HepG2 (cell line): Measurements from ENCODE around the gene PSMD6. TPM values are rescaled to one million over a fixed set of nuclear protein-coding genes. Genes with fewer than 3 reads are reported as not detected.

Experiments used
- ATAC-seq: fragments of 200-7000 bp; cut with Tn5 transposase; 3 replicates; pipeline ENCODE4 v1.9.1; 2020; ENCODE audit warnings: mild to moderate bottlenecking, moderate library complexity
- BruUV-seq: library from RNA; stranded (reverse); fragments of 400-500 nt; replicated peaks from 2 replicates; lab custom pipeline; 2021; lab: Mats Ljungman, UMichigan
- CTCF ChIA-PET: fragments of 300-600 bp; formaldehyde crosslinking; extraction: SDS; loops from one replicate; lab custom pipeline; 2021; ENCODE audit warnings: low total read pairs, inconsistent platforms, low intra/inter-chr PET ratio; lab: Yijun Ruan, JAX
- POLR2A ChIA-PET: fragments of 350-600 bp; sonication (Branson Sonifier 250); formaldehyde crosslinking; loops from one replicate; lab custom pipeline; 2020; ENCODE audit warnings: antibody characterized with exemption, inconsistent platforms; lab: Yijun Ruan, JAX
- DNase-seq: peaks from one replicate; pipeline ENCODE4 v3.0.0-alpha.2; 2015; ENCODE audit warnings: low spot score
- FAIRE-seq: peaks from 3 replicates; lab custom pipeline; 2011; peaks lifted over from hg19 to GRCh38; lab: Jason Lieb, UNC
- H2AFZ ChIP-seq: one replicate; pipeline ENCODE4 v1.6.1; 2011; ENCODE audit warnings: low read length, inconsistent platforms
- H3K27ac ChIP-seq: fragments of 300-600 bp; 3 replicates; pipeline ENCODE4 v1.8.0; 2011; ENCODE audit warnings: mixed run types, mild to moderate bottlenecking, mixed read lengths, low read length, inconsistent platforms; ENCODE audit not compliant: insufficient read depth; ENCODE audit errors: extremely low read length
- H3K27me3 ChIP-seq, 2 experiments: fragments of 200-600 bp in 1 of 2; 2 replicates in 1 of 2; 3 replicates in 1 of 2; pipeline versions ENCODE4 v1.6.0 to v1.8.0; 2011; ENCODE audit warnings: low read length in 2 of 2, mild to moderate bottlenecking in 2 of 2, moderate library complexity in 2 of 2, inconsistent platforms in 1 of 2; ENCODE audit not compliant: insufficient read depth in 2 of 2, control insufficient read depth in 1 of 2
- H3K36me3 ChIP-seq, 2 experiments: fragments of 200-600 bp in 1 of 2; replicated peaks in 1 of 2; 2 replicates in 1 of 2; 3 replicates in 1 of 2; pipeline versions ENCODE4 v1.5.1 to v1.8.0; 2011; ENCODE audit warnings: low read length in 2 of 2, inconsistent platforms in 1 of 2; ENCODE audit not compliant: insufficient read depth in 2 of 2, control insufficient read depth in 1 of 2
- H3K4me1 ChIP-seq: 2 replicates; pipeline ENCODE4 v1.5.1; 2012; ENCODE audit warnings: low read length, inconsistent platforms; ENCODE audit not compliant: insufficient read depth
- H3K4me2 ChIP-seq: 2 replicates; pipeline ENCODE4 v1.6.0; 2011; ENCODE audit warnings: low read depth, low read length, inconsistent platforms
- H3K4me3 ChIP-seq, 3 experiments: fragments of 200-600 bp in 1 of 3; sonication (generic), shearing (Covaris generic) in 1 of 3; replicated peaks in 1 of 3; 2 replicates each; pipeline ENCODE4 v1.5.1; 2011 to 2016; ENCODE audit warnings: low read length in 3 of 3, inconsistent platforms in 2 of 3, low read depth in 2 of 3, mild to moderate bottlenecking in 2 of 3, control low read depth in 1 of 3, mixed read lengths in 1 of 3; ENCODE audit not compliant: insufficient read depth in 1 of 3
- H3K79me2 ChIP-seq: one replicate; pipeline ENCODE4 v1.6.1; 2011; ENCODE audit warnings: low read length, inconsistent platforms; ENCODE audit not compliant: insufficient read depth
- H3K9ac ChIP-seq: 2 replicates; pipeline ENCODE4 v1.6.0; 2011; ENCODE audit warnings: mild to moderate bottlenecking, low read depth, low read length, inconsistent platforms; ENCODE audit not compliant: insufficient read depth
- H3K9me3 ChIP-seq: 2 replicates; pipeline ENCODE4 v1.5.1; 2012; ENCODE audit warnings: mild to moderate bottlenecking, low read length
- H4K20me1 ChIP-seq: 2 replicates; pipeline ENCODE4 v1.6.0; 2011; ENCODE audit warnings: inconsistent platforms, mild to moderate bottlenecking, low read length, moderate library complexity; ENCODE audit not compliant: insufficient read depth
- ATRX ChIP-seq: sonication (generic); formaldehyde crosslinking; IDR thresholded peaks from 2 replicates; pipeline ENCODE4 v1.4.0; 2020; ENCODE audit warnings: missing genetic modification reagents, borderline replicate concordance
- CBX5 ChIP-seq: sonication (generic); formaldehyde crosslinking; IDR thresholded peaks from 2 replicates; pipeline ENCODE4 v1.4.0; 2020; ENCODE audit warnings: missing genetic modification reagents, borderline replicate concordance
- HOMEZ ChIP-seq: IDR thresholded peaks from 2 replicates; pipeline ENCODE4 v1.6.1; 2016; ENCODE audit warnings: low read depth
- NFKB2 ChIP-seq: sonication (generic); formaldehyde crosslinking; IDR thresholded peaks from 2 replicates; pipeline ENCODE4 v1.4.0; 2020; ENCODE audit warnings: missing genetic modification reagents, borderline replicate concordance
- RELA ChIP-seq: sonication (generic); formaldehyde crosslinking; IDR thresholded peaks from 2 replicates; pipeline ENCODE4 v1.4.0; 2020; ENCODE audit warnings: missing genetic modification reagents
- ZBTB3 ChIP-seq: sonication (generic); formaldehyde crosslinking; IDR thresholded peaks from 2 replicates; pipeline ENCODE4 v1.4.0; 2020; ENCODE audit warnings: low read depth, mild to moderate bottlenecking, moderate library complexity, missing genetic modification reagents, borderline replicate concordance
- ZFP82 ChIP-seq: sonication (generic); formaldehyde crosslinking; IDR thresholded peaks from 2 replicates; pipeline ENCODE4 v1.5.1; 2020; ENCODE audit warnings: mild to moderate bottlenecking, missing genetic modification reagents, borderline replicate concordance
- ZNF251 ChIP-seq: sonication (generic); formaldehyde crosslinking; IDR thresholded peaks from 2 replicates; pipeline ENCODE4 v1.9.0; 2021; ENCODE audit warnings: mild to moderate bottlenecking, missing genetic modification reagents
- ZNF430 ChIP-seq: sonication (generic); formaldehyde crosslinking; IDR thresholded peaks from 2 replicates; pipeline ENCODE4 v1.9.0; 2021; ENCODE audit warnings: mild to moderate bottlenecking, missing genetic modification reagents
- ZNF549 ChIP-seq: sonication (generic); formaldehyde crosslinking; IDR thresholded peaks from 2 replicates; pipeline ENCODE4 v1.5.0; 2020; ENCODE audit warnings: missing genetic modification reagents
- ZNF780A ChIP-seq: sonication (generic); formaldehyde crosslinking; IDR thresholded peaks from 2 replicates; pipeline ENCODE4 v1.8.0; 2022; ENCODE audit warnings: mild to moderate bottlenecking, missing genetic modification reagents, moderate library complexity
- WGBS: methylation state at CpG from one replicate; pipeline ENCODE4 v1.1.6; 2017; ENCODE audit warnings: low lambda C conversion rate; 5-methylcytosine and 5-hydroxymethylcytosine counted together
- in situ Hi-C: cut with HindIII; loops from 2 replicates; pipeline ENCODE4 v1.10.0; 2017; ENCODE audit warnings: low pct_unique_long_range_greater_than_20kb; ENCODE audit not compliant: extremely low pct_ligation_motif_present
- intact Hi-C: fragments of 100-400 bp; cut with micrococcal nuclease; formaldehyde crosslinking; loops from one replicate; pipeline ENCODE4 v1.10.0; 2022; ENCODE audit not compliant: unreplicated experiment
- polyA plus RNA-seq, 8 experiments: library from polyadenylated mRNA; depleted of rRNA in 3 of 8; stranded (reverse) in 7 of 8; unstranded in 1 of 8; fragments of >200 nt; fragmentation: Illumina TruSeq in 4 of 8; extraction: Trizol in 4 of 8; gene quantifications; 2 replicates each; pipeline versions ENCODE4 v1.2.1 to v1.2.3, GENCODE V29; 2011 to 2016; ENCODE audit warnings: low read depth in 4 of 8, missing spikeins in 1 of 8, mixed read lengths in 1 of 8; ENCODE audit not compliant: insufficient read depth in 1 of 8
- total RNA-seq, 5 experiments: library from RNA; depleted of rRNA; stranded (reverse); fragments of >200 nt; fragmentation: Illumina TruSeq; extraction: Trizol; gene quantifications; 2 replicates each; pipeline ENCODE4 v1.2.3, GENCODE V29; 2016; ENCODE audit warnings: low read depth in 1 of 5
- TF ChIP-seq, protein P1 (sequence below): sonication (generic); formaldehyde crosslinking; IDR thresholded peaks from 2 replicates; pipeline ENCODE4 v1.4.0; 2020; ENCODE audit warnings: missing genetic modification reagents
- TF ChIP-seq, protein P2 (sequence below): IDR thresholded peaks from 2 replicates; pipeline ENCODE4 v1.6.1; 2016; ENCODE audit warnings: mild to moderate bottlenecking, missing biosample characterization, missing genetic modification reagents
- TF ChIP-seq, protein P3 (sequence below): sonication (generic); formaldehyde crosslinking; IDR thresholded peaks from 2 replicates; pipeline ENCODE4 v1.8.0; 2022; ENCODE audit warnings: missing genetic modification reagents, mild to moderate bottlenecking, moderate library complexity, borderline replicate concordance

PSMD6 gene
- total and polyA plus RNA-seq, 2 of the 13 experiments (the other 11 are each of a cell fraction or from before 2014, with no cell fraction given): 36.8 to 117 TPM

- no peak overlapping the region for H3K27ac ChIP-seq
- POLR2A ChIA-PET: no interaction called here
- 22% methylated on average over 8 of the region's 8 CpGs for WGBS
- no peak for ATAC-seq
- TF ChIP-seq ZNF430 (CRISPR knock-in tag) (no peak), HOMEZ (CRISPR knock-in tag) (no peak), ZFP82 (CRISPR knock-in tag) (no peak), ZNF251 (CRISPR knock-in tag) (no peak), ZNF549 (CRISPR knock-in tag) (no peak), RELA (CRISPR knock-in tag) (no peak), ZNF780A (CRISPR knock-in tag) (no peak), NFKB2 (no peak), ZBTB3 (no peak), CBX5 (no peak), ATRX (no peak)
- TF ChIP-seq, protein P1, sequence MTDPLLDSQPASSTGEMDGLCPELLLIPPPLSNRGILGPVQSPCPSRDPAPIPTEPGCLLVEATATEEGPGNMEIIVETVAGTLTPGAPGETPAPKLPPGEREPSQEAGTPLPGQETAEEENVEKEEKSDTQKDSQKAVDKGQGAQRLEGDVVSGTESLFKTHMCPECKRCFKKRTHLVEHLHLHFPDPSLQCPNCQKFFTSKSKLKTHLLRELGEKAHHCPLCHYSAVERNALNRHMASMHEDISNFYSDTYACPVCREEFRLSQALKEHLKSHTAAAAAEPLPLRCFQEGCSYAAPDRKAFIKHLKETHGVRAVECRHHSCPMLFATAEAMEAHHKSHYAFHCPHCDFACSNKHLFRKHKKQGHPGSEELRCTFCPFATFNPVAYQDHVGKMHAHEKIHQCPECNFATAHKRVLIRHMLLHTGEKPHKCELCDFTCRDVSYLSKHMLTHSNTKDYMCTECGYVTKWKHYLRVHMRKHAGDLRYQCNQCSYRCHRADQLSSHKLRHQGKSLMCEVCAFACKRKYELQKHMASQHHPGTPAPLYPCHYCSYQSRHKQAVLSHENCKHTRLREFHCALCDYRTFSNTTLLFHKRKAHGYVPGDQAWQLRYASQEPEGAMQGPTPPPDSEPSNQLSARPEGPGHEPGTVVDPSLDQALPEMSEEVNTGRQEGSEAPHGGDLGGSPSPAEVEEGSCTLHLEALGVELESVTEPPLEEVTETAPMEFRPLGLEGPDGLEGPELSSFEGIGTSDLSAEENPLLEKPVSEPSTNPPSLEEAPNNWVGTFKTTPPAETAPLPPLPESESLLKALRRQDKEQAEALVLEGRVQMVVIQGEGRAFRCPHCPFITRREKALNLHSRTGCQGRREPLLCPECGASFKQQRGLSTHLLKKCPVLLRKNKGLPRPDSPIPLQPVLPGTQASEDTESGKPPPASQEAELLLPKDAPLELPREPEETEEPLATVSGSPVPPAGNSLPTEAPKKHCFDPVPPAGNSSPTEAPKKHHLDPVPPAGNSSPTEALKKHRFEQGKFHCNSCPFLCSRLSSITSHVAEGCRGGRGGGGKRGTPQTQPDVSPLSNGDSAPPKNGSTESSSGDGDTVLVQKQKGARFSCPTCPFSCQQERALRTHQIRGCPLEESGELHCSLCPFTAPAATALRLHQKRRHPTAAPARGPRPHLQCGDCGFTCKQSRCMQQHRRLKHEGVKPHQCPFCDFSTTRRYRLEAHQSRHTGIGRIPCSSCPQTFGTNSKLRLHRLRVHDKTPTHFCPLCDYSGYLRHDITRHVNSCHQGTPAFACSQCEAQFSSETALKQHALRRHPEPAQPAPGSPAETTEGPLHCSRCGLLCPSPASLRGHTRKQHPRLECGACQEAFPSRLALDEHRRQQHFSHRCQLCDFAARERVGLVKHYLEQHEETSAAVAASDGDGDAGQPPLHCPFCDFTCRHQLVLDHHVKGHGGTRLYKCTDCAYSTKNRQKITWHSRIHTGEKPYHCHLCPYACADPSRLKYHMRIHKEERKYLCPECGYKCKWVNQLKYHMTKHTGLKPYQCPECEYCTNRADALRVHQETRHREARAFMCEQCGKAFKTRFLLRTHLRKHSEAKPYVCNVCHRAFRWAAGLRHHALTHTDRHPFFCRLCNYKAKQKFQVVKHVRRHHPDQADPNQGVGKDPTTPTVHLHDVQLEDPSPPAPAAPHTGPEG: no peak
- TF ChIP-seq, protein P2, sequence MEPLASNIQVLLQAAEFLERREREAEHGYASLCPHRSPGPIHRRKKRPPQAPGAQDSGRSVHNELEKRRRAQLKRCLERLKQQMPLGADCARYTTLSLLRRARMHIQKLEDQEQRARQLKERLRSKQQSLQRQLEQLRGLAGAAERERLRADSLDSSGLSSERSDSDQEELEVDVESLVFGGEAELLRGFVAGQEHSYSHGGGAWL (CRISPR knock-in tag): no peak
- TF ChIP-seq, protein P3, sequence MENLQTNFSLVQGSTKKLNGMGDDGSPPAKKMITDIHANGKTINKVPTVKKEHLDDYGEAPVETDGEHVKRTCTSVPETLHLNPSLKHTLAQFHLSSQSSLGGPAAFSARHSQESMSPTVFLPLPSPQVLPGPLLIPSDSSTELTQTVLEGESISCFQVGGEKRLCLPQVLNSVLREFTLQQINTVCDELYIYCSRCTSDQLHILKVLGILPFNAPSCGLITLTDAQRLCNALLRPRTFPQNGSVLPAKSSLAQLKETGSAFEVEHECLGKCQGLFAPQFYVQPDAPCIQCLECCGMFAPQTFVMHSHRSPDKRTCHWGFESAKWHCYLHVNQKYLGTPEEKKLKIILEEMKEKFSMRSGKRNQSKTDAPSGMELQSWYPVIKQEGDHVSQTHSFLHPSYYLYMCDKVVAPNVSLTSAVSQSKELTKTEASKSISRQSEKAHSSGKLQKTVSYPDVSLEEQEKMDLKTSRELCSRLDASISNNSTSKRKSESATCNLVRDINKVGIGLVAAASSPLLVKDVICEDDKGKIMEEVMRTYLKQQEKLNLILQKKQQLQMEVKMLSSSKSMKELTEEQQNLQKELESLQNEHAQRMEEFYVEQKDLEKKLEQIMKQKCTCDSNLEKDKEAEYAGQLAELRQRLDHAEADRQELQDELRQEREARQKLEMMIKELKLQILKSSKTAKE: no peak
- TF ChIP-seq, all 625 proteins: peak for 0
- in situ Hi-C loops (no loop called here), intact Hi-C loops (no loop called here)
- peaks cover 6% of the 10 kb centered on the region for H3K79me2 ChIP-seq
- no peak for DNase-seq
- no peak overlapping the region for H3K4me3 ChIP-seq
- no peaks in the 10 kb centered on the region for H3K9me3 ChIP-seq
- CTCF ChIA-PET: no interaction called here
- no peaks in the 10 kb centered on the region for H4K20me1 ChIP-seq
- H3K4me2 ChIP-seq: no peak overlapping the region
- H3K36me3 ChIP-seq: no peaks in the 10 kb centered on the region
- H2AFZ ChIP-seq: no peak overlapping the region
- H3K27me3 ChIP-seq: no peaks in the 10 kb centered on the region; a peak in 1 of 5 replicates
- no TSS peak for BruUV-seq
- peaks cover 15% of the 10 kb centered on the region for H3K4me1 ChIP-seq
- no peak for FAIRE-seq
- H3K9ac ChIP-seq: no peak overlapping the region
These were observed 4.4 kb upstream of the PSMD6 start for GRCh38 chr3:64027658-64028057.
